NCI-H2029 treated with DMSO at 0.1 percent for 48 hours (cell line): Measurements from ENCODE around the gene TNFSF4.
"Not testable (repeated sequence)": the region's sequence is repeated elsewhere in the genome, so short reads cannot be mapped to it uniquely, and the experiment has no call there.

Experiments
- DNase-seq: peaks from one replicate; lab custom pipeline; 2025; lab: John Stamatoyannopoulos, UW

The TNFSF4 gene

GRCh38 chr1:173163222-173163621 lies 43.9 kb downstream of the TNFSF4 start:
- DNase-seq, result no peak

- no peak for DNase-seq
These were observed 44.5 kb downstream of the TNFSF4 start for GRCh38 chr1:173162601-173163000.

GRCh38 chr1:173161510-173162221 lies 45.5 kb downstream of the TNFSF4 start:
- DNase-seq, result no peak

- not testable (repeated sequence) for DNase-seq
These were observed 53.2 kb downstream of the TNFSF4 start for GRCh38 chr1:173153964-173154363.

GRCh38 chr1:173153503-173153902 lies 53.6 kb downstream of the TNFSF4 start:
- no peak for DNase-seq

- no peak for DNase-seq
These were observed 54.5 kb downstream of the TNFSF4 start for GRCh38 chr1:173152598-173152997.

- DNase-seq, result no peak
These were observed 56.3 kb downstream of the TNFSF4 start for GRCh38 chr1:173150795-173151194.

GRCh38 chr1:173149887-173150286 lies 57.2 kb downstream of the TNFSF4 start:
- no peak for DNase-seq

GRCh38 chr1:173148971-173149370 lies 58.2 kb downstream of the TNFSF4 start:
- no peak for DNase-seq

- no peak for DNase-seq
These were observed 58.6 kb downstream of the TNFSF4 start for GRCh38 chr1:173148545-173148944.

- no peak for DNase-seq
These were observed 66.4 kb downstream of the TNFSF4 start for GRCh38 chr1:173140733-173141132.

GRCh38 chr1:173139706-173140105 lies 67.4 kb downstream of the TNFSF4 start:
- no peak for DNase-seq

GRCh38 chr1:173137107-173137706 lies 69.9 kb downstream of the TNFSF4 start:
- no peak for DNase-seq

- no peak for DNase-seq
These were observed 72.3 kb downstream of the TNFSF4 start for GRCh38 chr1:173134800-173135199.

GRCh38 chr1:173134029-173134428 lies 73.1 kb downstream of the TNFSF4 start:
- DNase-seq, result no peak
